Measurements from ENCODE around the gene PSMG1. TPM values are rescaled to one million over a fixed set of nuclear protein-coding genes. Genes with fewer than 3 reads are reported as not detected.
"Not testable (repeated sequence)": the region's sequence is repeated elsewhere in the genome, so short reads cannot be mapped to it uniquely, and the experiment has no call there.

The PSMG1 gene
- polyA plus RNA-seq, 1 donor, result 52.6 TPM

GRCh38 chr21:39159342-39160063 is 23.7 kb downstream of the PSMG1 start:
- no peak for DNase-seq

DNA sequence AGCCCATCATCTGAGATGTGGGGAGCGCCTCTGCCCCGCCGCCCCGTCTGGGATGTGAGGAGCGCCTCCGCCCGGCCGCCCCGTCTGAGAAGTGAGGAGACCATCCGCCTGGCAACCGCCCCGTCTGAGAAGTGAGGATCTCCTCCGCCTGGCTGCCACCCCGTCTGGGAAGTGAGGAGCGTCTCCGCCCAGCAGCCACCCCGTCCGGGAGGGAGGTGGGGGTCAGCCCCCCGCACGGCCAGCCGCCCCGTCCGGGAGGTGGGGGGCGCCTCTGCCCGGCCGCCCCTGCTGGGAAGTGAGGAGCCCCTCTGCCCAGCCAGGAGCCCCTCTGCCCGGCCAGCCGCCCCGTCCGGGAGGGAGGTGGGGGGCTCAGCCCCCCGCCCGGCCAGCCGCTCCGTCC is 26.0 kb downstream of the PSMG1 start:
- DNase-seq, result not testable (repeated sequence)

DNA sequence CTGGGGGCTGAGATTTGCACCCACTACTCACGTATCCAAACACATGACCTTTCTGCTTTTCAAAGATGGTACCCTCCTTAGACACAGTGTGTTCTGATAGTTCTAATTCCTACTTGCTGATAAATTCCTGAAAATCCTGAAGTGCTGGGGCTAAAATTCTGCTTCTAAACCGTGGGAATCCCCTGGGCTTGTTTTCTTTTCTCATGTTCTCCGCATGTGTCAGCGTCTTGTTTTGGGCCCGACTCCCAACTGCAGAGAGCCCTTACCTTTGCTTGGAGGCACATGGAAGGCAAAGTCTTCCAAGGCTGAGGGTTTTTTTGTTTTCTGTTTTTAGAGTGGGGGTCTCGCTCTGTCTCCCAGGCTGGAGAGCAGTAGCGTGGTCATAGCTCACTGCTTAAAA is 27.2 kb downstream of the PSMG1 start:
- DNase-seq, result no peak

DNA sequence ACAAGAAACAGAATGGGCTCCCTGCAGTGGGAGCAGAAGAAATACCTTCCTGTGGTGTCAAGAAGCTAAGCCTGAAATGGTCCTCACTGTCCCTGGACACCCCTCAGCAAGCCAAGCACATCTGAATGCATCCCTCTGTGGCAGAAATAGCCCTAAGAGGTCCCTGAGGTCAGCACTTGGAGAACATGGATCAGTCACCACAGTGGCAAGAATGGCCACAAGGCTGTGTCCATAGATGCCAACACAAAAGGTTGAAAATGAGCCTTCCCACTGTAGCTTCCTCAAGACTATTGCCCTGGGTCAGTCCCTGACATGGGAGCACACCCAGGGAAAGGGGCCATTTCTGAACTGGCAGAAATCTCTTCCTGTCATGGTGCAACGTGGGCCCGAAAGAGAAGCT is 27.7 kb downstream of the PSMG1 start:
- DNase-seq, result no peak

GRCh38 chr21:39153842-39154241 is 29.4 kb downstream of the PSMG1 start:
- DNase-seq, result no peak

DNA sequence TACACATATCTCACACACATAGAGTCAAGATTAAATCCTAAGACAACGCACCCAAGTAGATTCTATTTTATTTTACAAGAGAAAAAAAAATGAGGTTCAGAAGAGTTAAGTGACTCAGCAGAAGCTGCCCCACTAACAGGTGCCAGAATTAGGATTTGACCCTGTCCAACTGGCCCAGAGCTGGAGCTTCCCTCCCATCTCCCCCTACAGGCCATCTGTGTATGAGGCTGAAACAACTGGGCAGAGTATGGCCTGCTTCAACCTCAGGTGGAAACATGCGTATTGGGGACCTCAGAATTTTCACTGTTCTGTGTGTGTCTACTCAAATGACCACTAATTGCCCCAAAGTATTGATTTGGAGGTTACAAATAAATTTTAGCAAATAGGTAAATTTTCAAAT is 29.9 kb downstream of the PSMG1 start:
- DNase-seq, result no peak

GRCh38 chr21:39152271-39152670 is 31.0 kb downstream of the PSMG1 start:
- no peak for DNase-seq

DNA sequence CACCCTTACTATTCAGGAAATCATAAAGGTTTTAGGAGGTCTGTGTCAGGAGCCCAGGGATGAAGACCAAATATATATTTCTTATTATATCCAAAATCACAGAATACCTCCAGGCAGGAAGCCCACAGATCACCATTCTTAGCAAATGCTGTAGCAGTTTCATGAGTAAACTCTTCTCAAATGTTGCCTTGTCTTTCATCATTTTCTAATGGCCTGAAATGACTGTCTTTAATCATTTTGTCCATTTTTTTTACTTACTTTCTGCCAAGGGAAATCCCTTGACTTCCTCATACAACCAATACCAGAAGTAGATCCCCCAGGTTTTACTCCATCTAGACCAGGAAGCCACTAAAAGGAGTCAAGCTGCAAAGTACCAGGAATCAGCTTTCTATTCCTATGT is 32.4 kb downstream of the PSMG1 start:
- DNase-seq, result no peak

DNA sequence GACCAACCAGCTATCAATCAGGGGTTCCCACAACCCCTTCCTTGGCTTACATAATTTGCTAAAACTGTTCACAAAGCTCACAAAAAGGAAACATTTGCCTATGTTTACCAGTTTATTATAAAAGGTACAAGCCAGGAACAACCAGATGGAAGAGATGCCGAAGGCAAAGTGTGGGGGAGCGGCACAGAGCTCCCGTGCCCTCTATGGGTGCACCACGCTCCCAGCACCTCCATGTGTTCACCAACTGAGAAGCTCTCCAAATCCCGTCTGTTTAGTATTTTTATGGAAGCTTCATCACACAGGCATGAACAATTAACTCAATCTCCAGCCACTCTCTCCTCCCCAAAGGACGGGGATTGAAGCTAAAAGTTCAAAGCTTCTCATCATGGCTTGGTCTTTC is 32.9 kb downstream of the PSMG1 start:
- no peak for DNase-seq

DNA sequence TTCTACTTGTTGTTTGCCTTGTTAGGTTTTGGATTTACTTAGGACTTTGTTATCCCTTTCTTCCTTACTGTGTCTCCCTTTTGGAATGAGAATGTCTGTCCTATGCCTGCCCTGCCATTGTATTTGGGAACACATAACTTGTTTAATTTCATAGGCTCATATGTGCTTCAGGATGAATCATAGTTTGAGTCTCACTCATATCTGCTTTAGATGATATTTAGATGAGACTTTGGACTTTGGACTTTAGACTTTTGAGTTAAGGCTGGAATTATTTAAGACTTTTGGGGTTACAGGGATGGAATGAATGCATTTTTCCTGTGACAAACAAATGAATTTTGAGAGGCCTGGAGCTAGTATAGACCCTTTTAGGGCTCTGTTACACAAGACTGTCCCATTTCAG is 33.4 kb downstream of the PSMG1 start:
- DNase-seq, result no peak

GRCh38 chr21:39148975-39149374 is 34.3 kb downstream of the PSMG1 start:
- DNase-seq, result no peak

DNA sequence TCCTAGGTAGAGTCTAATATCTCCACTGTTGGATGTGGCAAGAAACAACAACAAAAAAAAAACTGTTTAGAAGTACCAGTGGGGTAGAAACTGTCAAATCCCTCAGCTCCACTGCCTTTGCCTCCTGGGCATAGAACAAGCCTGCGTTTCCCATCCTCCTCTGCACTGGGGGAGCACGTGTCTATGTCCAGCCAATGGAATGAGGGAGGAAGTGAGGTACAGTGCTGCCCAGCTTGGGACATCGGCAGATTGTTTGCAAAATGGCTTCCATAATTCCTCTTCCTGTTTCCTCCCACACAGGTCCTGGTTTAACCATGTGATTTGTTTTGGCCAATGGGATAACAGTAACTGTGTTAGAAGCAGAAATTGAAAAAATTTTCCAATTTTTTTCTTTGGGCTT is 39.1 kb downstream of the PSMG1 start:
- no peak for DNase-seq

GRCh38 chr21:39142972-39143371 is 40.3 kb downstream of the PSMG1 start:
- no peak for DNase-seq

DNA sequence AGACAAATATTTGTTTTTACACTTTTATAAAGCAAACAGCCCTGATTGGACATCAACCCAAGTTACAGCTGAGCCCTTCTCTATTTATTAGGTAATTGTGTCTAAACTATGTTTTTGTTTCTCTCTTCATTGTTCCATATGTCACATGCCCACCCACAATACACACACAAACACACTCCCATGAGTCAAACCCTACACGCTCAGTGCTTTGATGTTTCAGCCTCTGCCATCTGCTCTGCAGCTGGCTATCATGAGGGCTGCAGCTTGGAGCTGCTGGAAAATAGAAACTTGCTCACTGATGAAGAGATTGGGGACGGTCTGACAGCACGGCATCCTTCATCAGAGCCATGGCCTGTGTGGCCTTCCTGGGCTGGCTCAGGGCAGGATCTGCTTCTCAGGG is 41.7 kb downstream of the PSMG1 start:
- DNase-seq, result no peak

GRCh38 chr21:39137248-39138178 is 45.7 kb downstream of the PSMG1 start:
- no peak for DNase-seq

- DNase-seq, result no peak
These were observed 46.5 kb downstream of the PSMG1 start for GRCh38 chr21:39136711-39137110.

DNA sequence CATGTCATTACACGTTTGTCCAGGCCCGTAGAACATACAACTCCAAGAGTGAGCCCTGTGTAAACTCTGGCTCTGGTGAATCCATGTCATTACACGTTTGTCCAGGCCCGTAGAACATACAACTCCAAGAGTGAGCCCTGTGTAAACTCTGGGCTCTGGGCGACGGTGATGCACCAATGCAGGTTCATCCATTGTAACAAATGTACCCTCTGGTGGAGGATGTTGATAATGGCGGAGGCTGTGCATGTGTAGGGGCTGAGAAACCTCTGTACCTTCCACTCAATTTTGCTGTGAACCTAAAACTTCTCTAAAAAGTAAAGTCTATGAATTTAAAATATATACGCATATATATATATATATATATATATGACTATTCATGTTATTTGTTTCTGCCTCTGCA is 47.1 kb downstream of the PSMG1 start:
- DNase-seq, result not testable (repeated sequence)

DNA sequence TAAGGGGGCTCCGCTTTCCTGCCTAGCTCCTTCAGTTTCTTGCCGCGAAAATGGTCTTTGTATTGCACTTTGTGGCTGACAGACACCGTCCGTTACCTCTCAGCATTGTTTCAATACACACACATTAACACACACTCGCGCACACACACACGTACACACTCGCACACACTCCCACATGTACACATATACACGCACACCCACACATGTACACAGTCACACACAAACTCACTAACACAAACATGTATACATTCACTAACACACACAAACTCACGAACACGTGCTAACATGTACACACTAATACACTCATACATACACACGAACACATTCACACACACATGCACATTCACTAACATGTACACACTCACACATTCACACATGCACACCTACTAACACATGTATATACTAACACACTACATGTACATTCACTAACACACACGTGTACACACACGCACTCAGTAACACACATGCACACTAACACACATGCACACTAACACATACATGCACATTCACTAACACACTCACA is 48.9 kb downstream of the PSMG1 start:
- DNase-seq, result no peak

- DNase-seq, result no peak
These were observed 51.0 kb downstream of the PSMG1 start for GRCh38 chr21:39132248-39132647.

- DNase-seq, result no peak
These were observed 51.5 kb downstream of the PSMG1 start for GRCh38 chr21:39131791-39132190.

- no peak for DNase-seq
These were observed 55.7 kb downstream of the PSMG1 start for GRCh38 chr21:39127506-39127905.

- no peak for DNase-seq
These were observed 56.8 kb downstream of the PSMG1 start for GRCh38 chr21:39126486-39126806.

DNA sequence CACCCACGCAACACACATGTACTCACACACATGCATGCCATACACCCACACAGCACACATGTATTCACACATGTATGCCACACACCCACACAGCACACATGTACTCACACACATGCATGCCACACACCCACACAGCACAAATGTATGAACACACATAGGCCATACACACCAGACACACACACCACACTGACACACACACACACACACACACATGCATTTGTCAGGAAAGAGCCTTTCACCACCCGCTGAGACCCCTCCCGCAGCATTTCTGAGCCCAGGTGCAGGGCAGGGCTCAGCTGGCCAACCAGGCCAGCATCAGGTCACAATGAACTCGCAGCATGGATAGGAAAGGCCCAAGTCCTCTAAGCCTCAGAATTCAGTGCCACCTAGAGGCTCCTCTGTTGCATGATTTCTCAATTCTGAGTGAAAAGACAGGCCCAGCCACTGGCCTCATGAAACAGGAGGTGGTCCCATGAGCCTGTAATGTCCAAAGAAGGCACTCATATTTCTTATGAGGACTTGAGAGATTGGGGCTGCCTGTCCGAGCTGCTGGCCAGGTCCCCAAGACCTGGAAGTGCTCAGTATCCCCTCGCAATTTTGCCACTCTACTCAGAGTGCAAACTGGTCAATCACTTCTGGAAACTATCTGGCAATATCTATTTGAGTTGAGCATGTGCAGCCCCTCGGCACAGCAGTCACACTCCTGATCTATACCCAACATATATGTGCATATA is 57.3 kb downstream of the PSMG1 start:
- peak; percentile 78 for DNase-seq

Measured in left kidney (tissue), 2 donors.